Thoracic aorta (tissue), 2 donors: ENCODE measurements around the gene LKAAEAR1. TPM values are rescaled to one million over a fixed set of nuclear protein-coding genes. Genes with fewer than 3 reads are reported as not detected.
A peak's percentile ranks its signal among the peaks of the same experiment; 100 is the strongest.

Experiments
- ATAC-seq: fragments of 150-250 bp; one replicate; pipeline ENCODE4 v1.8.0; 2017; ENCODE audit warnings: low read depth; ENCODE audit not compliant: insufficient number of reproducible peaks, low FRiP score
- DNase-seq: peaks from one replicate; pipeline ENCODE4 v3.0.0-alpha.2; 2020; ENCODE audit warnings: low spot score
- H3K27ac ChIP-seq, 2 donors: fragments of 200-600 bp; sonication (generic); 1 replicate in 1 of 2; 2 replicates in 1 of 2; pipeline ENCODE4 v1.5.1; 2016; ENCODE audit warnings: mild to moderate bottlenecking in 2 of 2, moderate library complexity in 2 of 2
- H3K27me3 ChIP-seq: fragments of 200-600 bp; sonication (generic); replicated peaks from 2 replicates; pipeline ENCODE4 v1.6.0; 2016; ENCODE audit warnings: mild to moderate bottlenecking; ENCODE audit not compliant: insufficient read depth
- H3K36me3 ChIP-seq: fragments of 200-600 bp; sonication (generic); one replicate; pipeline ENCODE4 v1.5.1; 2016
- H3K4me1 ChIP-seq, 2 donors: fragments of 200-600 bp; sonication (generic); 1 replicate in 1 of 2; 2 replicates in 1 of 2; pipeline versions ENCODE4 v1.5.1 to v1.6.0; 2016; ENCODE audit warnings: low read depth in 2 of 2, mild to moderate bottlenecking in 1 of 2; ENCODE audit not compliant: control insufficient read depth in 1 of 2
- H3K4me3 ChIP-seq: fragments of 200-600 bp; sonication (generic); 2 replicates; pipeline ENCODE4 v1.5.1; 2016; ENCODE audit warnings: mild to moderate bottlenecking
- H3K9me3 ChIP-seq: fragments of 200-600 bp; sonication (generic); 2 replicates; pipeline ENCODE4 v1.5.1; 2016
- CTCF ChIP-seq: fragments of 200-600 bp; sonication (generic); IDR thresholded peaks from one replicate; pipeline ENCODE4 v1.5.1; 2019; ENCODE audit warnings: antibody characterized with exemption
- total RNA-seq, 2 donors: library from RNA; depleted of rRNA; stranded (reverse); fragments of >200 nt; gene quantifications; one replicate each; pipeline versions ENCODE4 v1.1.0 to v1.2.3, GENCODE V29; 2016

The LKAAEAR1 gene
- total RNA-seq, 2 donors from 2014 or later = not detected

GRCh38 chr20:64081624-64081964 lies 2.6 kb downstream of the LKAAEAR1 start:
- H3K4me1 ChIP-seq = peaks cover 20 to 38% of the 10 kb centered on the region in 2 donors
- no peaks in the 10 kb centered on the region for H3K27me3 ChIP-seq
- TF ChIP-seq CTCF = no peak
- no peaks in the 10 kb centered on the region for H3K9me3 ChIP-seq
- no peaks in the 10 kb centered on the region for H3K36me3 ChIP-seq
- DNase-seq = no peak
- no peak for ATAC-seq
- no peak overlapping the region for H3K27ac ChIP-seq
- no peak overlapping the region for H3K4me3 ChIP-seq

DNA sequence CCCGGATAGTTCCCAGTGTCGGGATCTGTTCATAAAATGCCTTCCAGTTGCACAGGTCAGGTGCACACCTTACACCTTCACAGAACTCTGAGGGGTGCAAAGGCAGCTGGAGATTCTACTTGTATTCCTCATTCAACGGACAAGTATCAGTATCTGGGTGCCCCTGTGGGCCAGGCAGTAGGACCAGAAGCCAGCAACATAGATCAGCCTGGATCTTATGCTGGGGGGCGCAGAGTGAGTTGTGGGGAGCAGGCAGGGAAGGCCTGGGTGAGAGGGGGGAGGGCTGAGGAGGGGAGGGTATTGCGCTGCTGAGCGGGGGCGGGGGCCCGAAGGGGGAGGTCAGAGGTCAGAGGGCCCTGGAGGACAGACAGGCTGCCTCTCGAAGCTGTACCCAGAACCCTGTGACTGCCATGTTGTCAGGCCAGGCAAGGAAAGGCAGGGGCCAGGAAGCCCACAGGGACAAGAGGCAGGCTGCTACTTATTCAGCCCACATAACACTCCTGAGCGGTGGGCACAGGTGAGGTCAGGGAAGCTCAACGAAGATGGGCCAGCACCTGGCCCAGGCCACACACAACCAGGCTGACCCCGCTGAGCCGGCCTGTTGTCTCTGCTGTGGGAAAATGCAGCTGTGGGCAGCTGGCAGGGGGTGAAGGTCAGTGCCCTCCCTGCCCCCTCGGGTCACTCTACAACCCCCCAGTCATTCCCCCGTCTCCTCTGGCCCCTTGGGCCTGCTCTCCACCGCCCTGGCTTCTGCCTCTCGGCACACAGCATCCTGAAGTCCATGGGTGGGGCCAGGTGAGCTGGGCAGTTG lies 3.2 kb downstream of the LKAAEAR1 start:
- no peak for TF ChIP-seq CTCF
- Histone ChIP-seq H3K27me3 (no peaks in the 10 kb centered on the region), H3K4me3 (peak overlapping the region; percentile 70), H3K9me3 (no peaks in the 10 kb centered on the region), H3K4me1 (peaks cover 20 to 38% of the 10 kb centered on the region in 2 donors), H3K27ac (no peak overlapping the region), H3K36me3 (no peaks in the 10 kb centered on the region)
- no peak for DNase-seq
- ATAC-seq = no peak

DNA sequence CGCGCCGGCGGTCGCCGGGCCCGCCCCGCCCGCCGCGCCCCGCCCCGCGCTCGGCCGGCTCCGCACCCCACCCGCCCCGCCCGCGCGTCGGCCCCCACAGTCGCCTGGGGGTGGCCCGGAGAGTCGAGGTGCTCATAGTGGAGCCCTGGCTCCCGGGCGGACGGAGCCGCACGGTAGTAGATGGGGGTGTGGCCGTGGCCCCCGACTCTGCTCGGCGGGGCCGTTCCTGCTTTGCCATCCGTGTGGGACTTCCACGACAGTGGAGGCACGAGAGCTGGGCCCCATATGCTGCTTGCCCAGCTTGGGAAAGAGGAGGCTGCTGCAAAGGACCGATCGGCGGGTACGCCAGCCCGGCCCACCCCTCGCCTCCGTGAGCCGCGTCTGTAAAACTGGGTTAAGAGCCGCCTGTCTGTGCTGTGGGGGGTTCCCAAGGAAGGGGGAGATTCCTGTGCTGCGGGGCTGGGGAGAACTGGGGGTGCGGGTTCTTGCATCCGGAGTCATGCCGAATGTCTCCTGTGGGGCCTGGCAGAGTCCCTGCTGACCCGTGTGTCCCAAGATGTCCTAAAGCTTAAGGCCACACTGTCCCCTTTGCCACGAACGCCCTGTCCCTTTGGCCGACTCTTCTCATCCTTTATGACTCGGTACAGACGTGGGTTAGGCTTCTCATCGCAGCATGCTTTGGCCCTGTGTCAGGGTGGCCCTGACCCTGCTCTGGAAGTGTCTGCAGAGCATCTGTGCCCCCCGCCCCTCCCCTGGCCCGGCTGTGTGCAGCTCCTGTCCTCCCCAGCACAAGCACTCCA lies 4.0 kb downstream of the LKAAEAR1 start, which contains the start of gene OPRL1:
TSS of gene OPRL1 (plus strand) at position 70 of the 800 bp plus-strand sequence. CDS start 12,639 bp downstream, outside the sequence.
- Histone ChIP-seq H3K27me3 (no peaks in the 10 kb centered on the region), H3K9me3 (no peaks in the 10 kb centered on the region), H3K27ac (peak within 1 kb of the TSS; percentile 2 to 33), H3K36me3 (no peaks in the 10 kb centered on the region), H3K4me3 (peak within 1 kb of the TSS; percentile 83), H3K4me1 (peaks cover 20 to 38% of the 10 kb centered on the region in 2 donors)
- DNase-seq (no peak), ATAC-seq (no peak)
- TF ChIP-seq CTCF = no peak

DNA sequence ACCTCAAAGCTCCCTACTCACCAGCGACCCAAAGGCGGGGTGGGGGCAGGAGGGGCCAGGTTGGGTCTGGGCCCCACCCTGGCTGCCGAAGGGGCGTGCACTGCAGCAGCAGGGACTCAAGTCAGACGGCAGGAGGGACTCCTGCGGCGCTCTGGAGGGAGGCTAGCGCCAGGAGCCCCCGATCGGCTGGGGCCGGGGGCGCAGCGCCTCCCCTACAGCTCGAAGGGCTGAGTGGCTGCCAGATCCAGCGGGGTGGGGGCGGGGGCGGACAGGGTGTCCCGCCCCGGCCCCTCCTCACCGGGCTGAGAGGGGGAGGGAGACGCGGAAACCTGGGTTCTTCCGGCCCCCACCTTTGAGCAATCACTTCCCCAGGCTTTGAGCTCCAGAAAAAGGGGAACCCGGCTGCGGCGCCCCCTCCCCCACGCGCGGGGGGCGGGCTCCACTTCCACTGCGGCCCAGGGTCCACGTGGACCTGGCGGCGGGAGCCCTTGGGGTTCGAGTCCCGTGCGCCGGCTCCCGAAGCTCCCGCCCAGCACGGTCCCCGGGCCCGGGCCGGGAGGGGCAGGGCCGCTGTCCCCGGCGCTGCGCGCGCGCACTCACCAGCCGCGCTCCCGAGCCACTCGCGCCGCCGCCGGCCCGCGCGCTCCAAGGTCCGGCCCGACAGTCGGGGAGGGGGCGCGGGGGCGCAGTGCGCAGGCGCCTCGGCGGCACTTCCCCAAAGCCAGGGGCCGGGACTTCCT lies 4.8 kb downstream of the LKAAEAR1 start, which contains the start of gene RGS19:
TSS of gene RGS19 (minus strand) at position 246 of the 740 bp plus-strand sequence. CDS start 2,632 bp downstream, outside the sequence.
- peak; percentile 14 for ATAC-seq
- Histone ChIP-seq H3K4me3 (peak within 1 kb of the TSS; percentile 83), H3K27ac (peak within 1 kb of the TSS; percentile 2 to 33), H3K4me1 (peaks cover 20 to 38% of the 10 kb centered on the region in 2 donors), H3K9me3 (no peaks in the 10 kb centered on the region), H3K27me3 (no peaks in the 10 kb centered on the region), H3K36me3 (no peaks in the 10 kb centered on the region)
- no peak for DNase-seq
- TF ChIP-seq CTCF = no peak
